ENCODE results near the gene PNPLA7.

The PNPLA7 gene

DNA sequence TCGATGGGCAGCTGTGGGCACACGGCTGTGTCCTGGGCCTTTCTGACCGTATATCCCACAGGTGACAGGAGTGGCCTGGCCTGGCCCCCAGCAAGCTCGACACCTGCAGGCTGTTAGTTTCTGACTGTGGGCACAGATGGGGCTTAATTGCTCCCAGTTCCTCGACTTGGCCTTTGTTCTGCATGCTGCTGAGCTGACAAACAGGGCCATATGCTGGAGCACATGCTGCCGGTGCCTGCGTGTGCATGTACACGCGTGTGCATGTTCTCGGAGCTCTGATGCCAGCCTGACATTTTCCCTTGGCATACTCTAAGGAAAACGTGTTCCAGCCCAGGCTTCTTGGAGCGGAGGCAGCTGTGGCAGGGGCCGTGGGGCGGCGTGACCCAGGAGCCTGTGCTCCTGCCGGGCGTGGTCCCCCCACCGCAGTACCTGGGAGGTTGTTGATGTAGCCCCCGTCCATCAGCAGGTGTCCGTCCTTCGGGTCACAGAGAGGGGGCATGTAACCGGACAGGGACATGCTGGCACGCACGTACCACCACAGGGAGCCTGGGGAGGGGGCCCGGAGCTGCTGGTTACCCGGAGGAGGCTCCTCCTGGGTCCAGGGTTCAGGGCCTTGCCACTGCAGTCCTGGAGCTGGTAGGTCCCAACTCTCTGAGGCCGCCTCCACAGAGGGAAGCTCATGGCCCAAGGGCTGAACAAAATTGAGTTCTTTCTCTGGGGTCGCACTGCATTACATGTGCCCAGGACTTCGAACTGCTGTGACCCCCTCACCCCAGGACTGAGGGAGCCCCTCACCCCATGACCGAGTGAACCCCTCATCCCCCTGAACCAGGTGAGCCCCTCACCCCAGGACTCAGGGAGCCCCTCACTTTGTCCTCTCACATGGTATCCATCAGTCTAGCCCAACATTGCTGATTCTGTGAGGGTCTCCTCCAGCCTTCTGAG, 86.9 kb downstream of the PNPLA7 start:
- TF ChIP-seq, protein P1, sequence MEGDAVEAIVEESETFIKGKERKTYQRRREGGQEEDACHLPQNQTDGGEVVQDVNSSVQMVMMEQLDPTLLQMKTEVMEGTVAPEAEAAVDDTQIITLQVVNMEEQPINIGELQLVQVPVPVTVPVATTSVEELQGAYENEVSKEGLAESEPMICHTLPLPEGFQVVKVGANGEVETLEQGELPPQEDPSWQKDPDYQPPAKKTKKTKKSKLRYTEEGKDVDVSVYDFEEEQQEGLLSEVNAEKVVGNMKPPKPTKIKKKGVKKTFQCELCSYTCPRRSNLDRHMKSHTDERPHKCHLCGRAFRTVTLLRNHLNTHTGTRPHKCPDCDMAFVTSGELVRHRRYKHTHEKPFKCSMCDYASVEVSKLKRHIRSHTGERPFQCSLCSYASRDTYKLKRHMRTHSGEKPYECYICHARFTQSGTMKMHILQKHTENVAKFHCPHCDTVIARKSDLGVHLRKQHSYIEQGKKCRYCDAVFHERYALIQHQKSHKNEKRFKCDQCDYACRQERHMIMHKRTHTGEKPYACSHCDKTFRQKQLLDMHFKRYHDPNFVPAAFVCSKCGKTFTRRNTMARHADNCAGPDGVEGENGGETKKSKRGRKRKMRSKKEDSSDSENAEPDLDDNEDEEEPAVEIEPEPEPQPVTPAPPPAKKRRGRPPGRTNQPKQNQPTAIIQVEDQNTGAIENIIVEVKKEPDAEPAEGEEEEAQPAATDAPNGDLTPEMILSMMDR (IDR thresholded peaks at IDR 0.05): no peak

DNA sequence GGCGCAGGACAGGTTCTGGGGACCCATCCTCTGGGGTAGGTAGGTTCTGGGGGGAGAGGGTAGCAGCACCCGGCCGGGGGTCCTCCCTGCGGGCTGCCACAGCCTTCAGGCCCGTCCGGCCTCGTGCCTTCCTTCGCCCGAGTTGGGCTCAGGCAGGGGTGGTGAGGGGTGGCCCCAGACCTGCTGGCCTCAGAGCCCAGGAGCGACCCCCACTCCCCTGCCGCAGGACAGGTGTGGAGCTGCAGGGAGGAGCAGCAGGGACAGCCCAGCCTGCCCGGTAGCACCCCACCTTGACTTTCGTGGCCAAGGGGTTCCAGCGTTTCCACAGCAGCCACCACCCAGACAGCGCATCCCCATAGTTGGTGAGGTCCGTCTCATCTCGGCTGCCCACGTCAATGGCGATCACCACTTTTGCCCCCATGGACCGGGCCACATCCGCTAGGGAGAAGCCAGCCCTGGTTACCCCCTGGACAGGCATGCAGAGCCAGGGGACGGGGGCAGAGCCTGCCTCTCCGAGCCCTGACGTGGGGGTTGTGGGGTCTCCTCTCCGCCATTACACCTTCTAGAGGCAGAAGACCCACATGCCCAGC, 87.7 kb downstream of the PNPLA7 start:
- TF ChIP-seq, protein P1 (IDR thresholded peaks at IDR 0.05): no peak

DNA sequence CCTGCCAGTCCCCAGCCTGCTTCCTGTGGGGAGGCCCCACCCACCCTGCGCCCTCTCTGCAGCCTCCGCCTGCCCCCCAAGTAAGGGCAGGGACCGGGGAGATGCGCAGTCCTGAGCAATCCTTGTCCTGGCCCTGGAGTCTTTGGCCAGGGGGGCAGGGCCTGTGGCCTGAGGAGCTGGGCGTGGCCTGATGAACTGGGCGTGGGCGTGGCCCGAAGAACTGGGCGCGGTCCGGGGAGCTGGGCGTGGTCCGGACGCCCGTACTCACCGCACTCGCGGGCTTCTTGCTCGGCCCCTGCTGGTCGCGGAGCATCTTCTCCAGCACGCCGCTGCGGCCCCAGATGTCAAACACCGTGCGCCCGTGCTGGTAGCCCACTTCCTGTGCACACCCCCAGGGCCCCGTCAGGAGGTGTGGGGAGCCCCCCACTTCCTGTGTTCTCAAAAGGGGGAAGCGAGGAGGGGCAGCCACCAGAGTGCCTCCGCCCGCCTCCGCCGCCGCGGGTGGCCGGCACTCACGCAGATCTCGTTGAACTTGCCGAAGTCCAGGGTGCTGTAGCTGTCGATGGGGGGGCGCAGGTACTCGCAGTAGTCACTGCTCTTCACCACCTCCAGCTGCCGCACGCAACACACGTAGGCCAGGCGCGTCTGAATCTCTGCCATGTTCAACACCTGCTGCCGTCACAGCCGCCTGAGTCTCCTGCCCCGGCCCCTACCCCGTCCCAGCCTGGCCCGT, 88.4 kb downstream of the PNPLA7 start:
- TF ChIP-seq, protein P1 (IDR thresholded peaks at IDR 0.05): no peak

DNA sequence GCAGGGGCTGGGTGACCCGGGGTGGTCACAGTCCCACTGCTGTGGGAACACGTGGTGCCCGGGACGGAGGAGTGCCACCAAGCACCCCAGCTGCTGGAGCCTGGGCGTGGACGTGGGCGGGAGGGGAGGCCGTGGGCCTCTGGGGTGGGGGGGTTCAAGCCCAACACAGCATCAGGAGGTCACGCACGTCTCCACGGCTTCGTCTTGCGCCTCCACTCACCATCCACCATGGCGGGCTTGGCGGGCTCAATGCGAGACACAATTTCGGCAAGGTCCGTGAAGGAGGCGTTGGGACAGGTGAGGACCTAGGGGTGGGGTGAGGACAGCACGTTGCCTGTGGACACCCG, 88.9 kb downstream of the PNPLA7 start:
- TF ChIP-seq, protein P1 (IDR thresholded peaks at IDR 0.05): no peak

DNA sequence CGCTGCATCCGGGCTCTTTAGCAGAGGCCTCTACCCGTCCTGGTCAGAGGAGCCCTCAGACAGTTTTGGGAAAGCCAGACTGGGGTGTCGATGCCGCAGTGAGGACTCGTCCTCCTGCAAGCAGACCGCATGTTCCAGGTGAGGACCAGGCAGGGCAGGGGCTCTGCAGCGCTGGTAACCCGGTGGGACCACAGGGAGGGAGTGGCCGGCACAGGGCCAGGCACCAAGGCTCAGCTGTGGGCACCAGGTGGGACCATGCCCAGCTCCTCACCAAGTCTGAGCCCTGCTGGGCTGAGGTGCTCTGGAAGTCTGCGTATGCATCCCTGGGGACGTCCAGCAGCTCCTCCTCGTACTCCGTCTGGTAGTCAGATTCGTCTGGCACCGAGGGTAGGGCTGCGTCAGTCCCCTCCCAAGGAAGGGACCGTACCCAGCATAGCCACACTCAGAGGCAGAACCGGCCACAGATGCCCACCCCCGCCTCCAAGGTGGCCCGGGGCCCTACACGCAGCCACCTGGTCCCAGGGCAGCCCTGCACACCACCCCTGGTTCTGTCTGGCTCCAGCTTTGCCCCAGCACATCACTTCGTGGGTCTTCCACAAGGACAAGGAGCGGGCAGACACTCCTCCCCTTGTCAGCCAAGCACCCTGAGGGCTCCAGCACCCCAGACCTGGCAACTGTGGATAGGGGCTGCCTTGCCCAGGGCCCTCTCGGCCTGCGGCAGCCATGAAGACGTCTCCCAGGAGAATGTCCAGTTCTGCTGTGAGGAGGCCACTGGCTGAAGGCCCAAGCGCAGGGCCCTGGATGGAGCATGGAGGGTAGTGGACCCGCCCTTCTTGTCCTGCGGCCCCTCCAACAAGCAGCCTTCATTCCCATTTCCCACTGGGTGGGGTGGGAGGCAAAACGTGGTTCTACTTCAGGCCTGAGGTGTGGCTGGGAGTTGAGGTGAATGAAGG, 89.6 kb downstream of the PNPLA7 start:
- TF ChIP-seq, protein P1 (IDR thresholded peaks at IDR 0.05): no peak

DNA sequence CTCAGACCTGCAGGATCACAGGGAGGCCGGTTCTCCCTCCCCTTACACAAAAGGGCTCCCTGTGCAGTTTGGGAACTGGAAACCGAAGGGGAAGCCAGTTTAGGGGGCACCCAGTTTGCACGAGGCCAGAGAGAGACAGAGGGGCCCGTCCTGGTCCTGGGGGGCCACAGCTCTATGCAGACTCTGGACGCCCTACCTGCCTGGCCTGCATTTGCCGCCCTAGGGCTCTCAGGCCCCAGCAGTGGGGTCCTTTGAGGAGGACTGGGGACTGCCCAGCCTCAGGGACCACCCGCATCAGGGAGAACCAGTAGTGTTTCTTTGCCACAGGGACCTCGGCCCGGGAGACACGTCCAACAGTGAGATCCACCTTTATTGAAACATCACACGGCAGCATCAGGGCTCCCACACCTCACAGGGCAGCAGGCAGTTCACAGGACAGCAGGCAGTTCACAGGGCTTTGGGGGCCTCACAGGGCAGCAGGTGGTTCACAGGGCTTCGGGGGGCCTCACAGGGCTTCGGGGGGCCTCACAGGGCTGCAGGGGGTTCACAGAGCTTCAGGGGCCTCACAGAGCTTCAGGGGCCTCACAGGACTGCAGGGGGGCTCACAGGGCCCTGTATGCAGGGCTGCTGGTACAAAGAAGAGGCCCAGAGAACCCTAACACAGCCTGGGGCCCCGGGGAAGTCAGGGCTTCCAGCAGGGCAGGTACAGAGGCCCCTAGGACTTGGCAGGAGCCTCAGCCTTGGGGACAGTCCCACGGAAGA, 90.4 kb downstream of the PNPLA7 start:
- TF ChIP-seq, protein P1 (IDR thresholded peaks at IDR 0.05): no peak
